Immature natural killer cell (primary cell): ENCODE measurements around the gene RGS9BP. TPM values are rescaled to one million over a fixed set of nuclear protein-coding genes. Genes with fewer than 3 reads are reported as not detected.
A peak's percentile ranks its signal among the peaks of the same experiment; 100 is the strongest.
"Not testable (repeated sequence)": the region's sequence is repeated elsewhere in the genome, so short reads cannot be mapped to it uniquely, and the experiment has no call there.

ENCODE experiments used
- DNase-seq, 3 donors: peaks; one replicate each; pipeline ENCODE4 v3.0.0; 2022; ENCODE audit warnings: mixed read lengths in 1 of 3
- H3K27ac Mint-ChIP-seq, 6 donors: one replicate each; pipeline ENCODE4 v1.8.0; 2020; ENCODE audit warnings: mixed read lengths in 6 of 6, mild to moderate bottlenecking in 5 of 6, inconsistent platforms in 4 of 6, moderate library complexity in 3 of 6
- H3K27me3 Mint-ChIP-seq, 3 donors: one replicate each; pipeline ENCODE4 v1.8.0; 2020 to 2021; ENCODE audit warnings: low read depth in 3 of 3, mild to moderate bottlenecking in 3 of 3, mixed read lengths in 3 of 3, moderate library complexity in 3 of 3, inconsistent platforms in 1 of 3
- H3K36me3 Mint-ChIP-seq, 3 donors: one replicate each; pipeline ENCODE4 v1.8.0; 2020; ENCODE audit warnings: mixed read lengths in 3 of 3, inconsistent platforms in 2 of 3, mild to moderate bottlenecking in 2 of 3
- H3K4me1 Mint-ChIP-seq, 2 donors: one replicate each; pipeline ENCODE4 v1.8.0; 2020; ENCODE audit warnings: inconsistent platforms in 2 of 2, mild to moderate bottlenecking in 2 of 2, mixed read lengths in 2 of 2, moderate library complexity in 1 of 2
- H3K4me3 Mint-ChIP-seq, 5 donors: one replicate each; pipeline ENCODE4 v1.8.0; 2020; ENCODE audit warnings: mild to moderate bottlenecking in 5 of 5, mixed read lengths in 5 of 5, inconsistent platforms in 3 of 5, moderate library complexity in 3 of 5
- H3K9me3 Mint-ChIP-seq, 6 donors: one replicate each; pipeline ENCODE4 v1.8.0; 2020; ENCODE audit warnings: mild to moderate bottlenecking in 6 of 6, mixed read lengths in 6 of 6, inconsistent platforms in 4 of 6, moderate library complexity in 3 of 6
- polyA plus RNA-seq, 3 donors: library from polyadenylated mRNA; unstranded; fragments of 300-500 nt; fragmentation: Illumina TruSeq; gene quantifications; one replicate each; pipeline ENCODE4 v1.2.3, GENCODE V29; 2021

Gene RGS9BP
- polyA plus RNA-seq, 3 donors from 2014 or later: 0.12 to 0.30 TPM; not detected in 1

DNA sequence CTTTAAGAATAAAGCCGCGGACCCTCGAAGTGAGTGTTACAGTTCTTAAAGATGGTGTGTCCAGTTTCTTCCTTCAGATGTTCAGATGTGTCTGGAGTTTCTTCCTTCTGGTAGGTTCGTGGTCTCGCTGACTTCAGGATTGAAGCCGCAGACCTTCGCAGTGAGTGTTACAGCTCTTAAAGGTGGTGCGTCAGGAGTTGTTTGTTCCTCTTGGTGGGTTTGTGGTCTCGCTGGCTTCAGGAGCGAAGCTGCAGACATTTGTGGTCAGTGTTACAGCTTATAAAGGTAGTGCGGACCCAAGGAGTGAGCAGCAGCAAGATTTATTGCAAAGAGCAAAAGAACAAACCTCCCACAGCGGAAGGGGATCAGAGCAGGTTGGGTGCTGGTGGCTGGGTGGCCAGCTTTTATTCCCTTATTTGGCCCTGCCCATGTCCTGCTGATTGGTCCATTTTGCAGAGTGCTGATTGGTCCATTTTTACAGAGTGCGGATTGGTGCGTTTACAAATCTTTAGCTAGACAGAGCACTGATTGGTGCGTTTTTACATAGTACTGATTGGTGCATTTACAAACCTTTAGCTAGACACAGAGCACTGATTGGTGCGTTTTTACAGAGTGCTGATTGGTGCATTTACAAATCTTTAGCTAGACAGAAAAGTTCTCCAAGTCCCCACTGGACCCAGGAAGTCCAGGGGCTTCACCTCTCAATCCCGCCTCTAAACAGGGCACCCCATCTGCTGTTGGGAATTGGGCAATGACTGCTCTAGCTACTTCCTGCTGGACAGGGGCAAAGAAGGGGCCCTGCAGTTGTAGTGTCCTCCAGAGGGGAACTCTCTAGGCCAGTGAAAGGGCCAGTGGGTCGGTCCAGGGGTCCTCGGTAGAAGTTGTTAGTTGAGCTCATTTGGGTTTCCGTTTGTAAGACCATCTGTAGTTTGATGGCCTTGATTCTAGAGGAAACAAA lies 17.8 kb downstream of the RGS9BP start:
- Mint-ChIP-seq H3K27me3 (peaks cover 11 to 21% (median 11%) of the 10 kb centered on the region in 3 donors), H3K27ac (peak overlapping the region; percentile 91 to 98 (median 96)), H3K4me3 (peak overlapping the region; percentile 88 to 94 (median 91)), H3K4me1 (peaks cover 64 to 71% of the 10 kb centered on the region in 2 donors)
- H3K36me3 Mint-ChIP-seq, H3K9me3 Mint-ChIP-seq: not testable (repeated sequence)
- DNase-seq: peak; percentile 66 to 77 (median 73)

DNA sequence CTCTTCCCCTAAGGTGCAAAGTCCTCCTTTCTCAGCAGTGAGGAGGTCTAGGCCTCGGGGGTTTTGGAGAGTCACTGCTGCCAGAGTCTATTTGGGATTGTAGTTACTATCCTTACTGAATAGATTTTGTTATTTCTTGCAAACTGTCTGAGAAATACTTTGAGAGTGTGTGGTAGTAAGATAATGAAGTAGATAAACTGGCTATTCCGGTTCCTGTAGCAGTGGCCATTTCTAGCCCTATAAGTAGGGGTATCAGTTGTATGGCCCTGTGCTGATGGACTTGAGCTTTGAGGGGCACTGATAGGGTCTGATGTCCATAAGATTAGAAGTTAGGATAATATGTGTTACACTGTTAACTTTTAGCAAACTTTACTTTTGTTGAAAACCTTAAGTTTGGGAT lies 18.7 kb downstream of the RGS9BP start:
- not testable (repeated sequence) for DNase-seq, H3K9me3 Mint-ChIP-seq, H3K36me3 Mint-ChIP-seq
- Mint-ChIP-seq H3K27ac (peak overlapping the region; percentile 52 to 98 (median 93)), H3K4me1 (peaks cover 70 to 80% of the 10 kb centered on the region in 2 donors), H3K4me3 (peak overlapping the region; percentile 88 to 94 (median 91)), H3K27me3 (peaks cover 11 to 21% (median 11%) of the 10 kb centered on the region in 3 donors)

DNA sequence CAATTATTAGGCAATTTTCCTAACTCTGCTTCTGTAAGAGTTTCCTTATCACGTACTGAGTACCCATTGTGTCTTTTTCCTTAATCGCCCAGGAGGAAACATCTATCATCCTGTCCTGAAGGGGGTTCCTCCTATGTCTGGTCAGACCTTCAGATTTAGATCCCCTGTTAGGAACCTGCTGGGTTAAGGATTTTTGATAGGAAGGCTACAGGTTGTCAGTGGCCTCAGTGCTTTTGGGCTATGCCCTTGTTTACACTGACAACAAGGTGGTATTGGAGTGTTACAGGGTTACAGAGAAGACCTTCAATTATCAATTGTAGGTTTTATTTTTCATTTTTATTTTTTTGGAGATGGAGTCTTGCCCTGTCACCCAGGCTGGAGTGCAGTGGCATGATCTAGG lies 19.2 kb downstream of the RGS9BP start:
- peaks cover 70 to 85% of the 10 kb centered on the region in 2 donors for H3K4me1 Mint-ChIP-seq

DNA sequence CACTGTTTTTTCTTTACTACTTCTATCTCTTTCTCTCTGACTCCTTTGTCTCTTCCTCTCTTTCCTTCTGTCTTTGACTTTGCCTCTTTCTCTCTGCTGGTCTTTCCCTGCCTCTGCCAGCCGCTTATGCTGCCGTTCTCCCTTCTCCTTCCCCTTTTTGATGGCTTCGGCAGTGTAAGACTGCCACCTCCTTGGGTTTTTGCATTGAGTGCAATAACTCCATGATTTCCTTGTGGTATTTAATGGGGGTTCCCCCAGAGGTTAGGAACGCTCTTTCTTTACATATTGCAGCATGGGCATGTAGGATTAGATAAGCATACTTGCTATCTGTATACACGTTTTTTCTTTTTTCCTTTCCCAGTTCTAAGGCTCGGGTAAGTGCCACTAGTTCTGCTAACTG lies 19.9 kb downstream of the RGS9BP start:
- H3K9me3 Mint-ChIP-seq, DNase-seq: not testable (repeated sequence)
- H3K27me3 Mint-ChIP-seq: peaks cover 11 to 24% (median 11%) of the 10 kb centered on the region in 3 donors
- H3K4me3 Mint-ChIP-seq: peak overlapping the region in 3 of 5 donors; percentile 34 to 62 (median 55)
- peaks cover 4 to 15% (median 8%) of the 10 kb centered on the region in 3 donors for H3K36me3 Mint-ChIP-seq
- H3K27ac Mint-ChIP-seq: peak overlapping the region; percentile 28 to 84 (median 56)
- H3K4me1 Mint-ChIP-seq: peaks cover 75 to 92% of the 10 kb centered on the region in 2 donors

More for the DNA sequence above, 19.2 kb downstream of the RGS9BP start:
- H3K4me3 Mint-ChIP-seq: peak overlapping the region; percentile 11 to 94 (median 90)
- not testable (repeated sequence) for H3K9me3 Mint-ChIP-seq, H3K36me3 Mint-ChIP-seq, DNase-seq
- peaks cover 11 to 24% (median 11%) of the 10 kb centered on the region in 3 donors for H3K27me3 Mint-ChIP-seq
- peak overlapping the region in 3 of 6 donors; percentile 28 to 98 (median 97) for H3K27ac Mint-ChIP-seq

DNA sequence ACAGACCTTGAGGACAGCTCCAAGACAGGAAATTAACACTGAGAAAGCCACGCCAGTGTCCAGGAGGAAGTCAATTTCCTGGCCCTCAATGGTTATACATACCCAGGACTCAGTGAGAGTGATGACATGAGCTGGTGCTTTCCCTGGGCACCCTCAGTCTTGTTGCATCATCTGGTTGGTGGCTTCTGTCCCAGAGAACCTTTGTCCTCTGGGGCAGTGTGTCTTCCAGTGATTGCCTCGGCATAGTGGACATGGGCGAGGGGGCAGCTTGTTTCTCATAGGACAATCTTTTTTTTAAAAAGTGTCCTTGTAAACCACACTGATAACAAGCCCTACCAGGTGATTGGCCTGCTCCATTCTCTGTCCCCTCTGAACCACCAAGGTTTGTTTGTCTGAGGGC lies 21.1 kb downstream of the RGS9BP start:
- Mint-ChIP-seq H3K4me1 (peaks cover 75 to 91% of the 10 kb centered on the region in 2 donors), H3K27ac (peak overlapping the region in 3 of 6 donors; percentile 25 to 45 (median 25)), H3K36me3 (peaks cover 4 to 22% (median 8%) of the 10 kb centered on the region in 3 donors), H3K27me3 (peaks cover 9 to 19% (median 11%) of the 10 kb centered on the region in 3 donors)
- not testable (repeated sequence) for H3K9me3 Mint-ChIP-seq, H3K4me3 Mint-ChIP-seq, DNase-seq

DNA sequence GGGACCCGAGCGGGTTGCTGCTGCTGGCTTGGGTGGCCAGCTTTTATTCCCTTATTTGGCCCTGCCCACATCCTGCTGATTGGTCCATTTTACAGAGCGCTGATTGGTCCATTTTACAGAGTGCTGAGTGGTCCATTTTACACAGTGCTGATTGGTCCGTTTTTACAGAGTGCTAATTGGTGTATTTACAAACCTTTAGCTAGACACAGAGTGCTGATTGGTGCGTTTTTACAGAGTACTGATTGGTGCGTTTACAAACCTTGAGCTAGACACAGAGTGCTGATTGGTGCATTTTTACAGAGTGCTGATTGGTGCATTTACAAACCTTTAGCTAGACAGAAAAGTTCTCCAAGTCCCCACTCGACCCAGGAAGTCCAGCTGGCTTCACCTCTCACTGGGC lies 24.5 kb downstream of the RGS9BP start:
- peaks cover 56 to 76% of the 10 kb centered on the region in 2 donors for H3K4me1 Mint-ChIP-seq
- peaks cover 2 to 11% (median 7%) of the 10 kb centered on the region in 6 donors for H3K9me3 Mint-ChIP-seq
- H3K36me3 Mint-ChIP-seq: peaks cover 13 to 34% (median 15%) of the 10 kb centered on the region in 3 donors
- not testable (repeated sequence) for H3K27me3 Mint-ChIP-seq, DNase-seq, H3K4me3 Mint-ChIP-seq
- H3K27ac Mint-ChIP-seq: peak overlapping the region in 1 of 6 donors; percentile 24

DNA sequence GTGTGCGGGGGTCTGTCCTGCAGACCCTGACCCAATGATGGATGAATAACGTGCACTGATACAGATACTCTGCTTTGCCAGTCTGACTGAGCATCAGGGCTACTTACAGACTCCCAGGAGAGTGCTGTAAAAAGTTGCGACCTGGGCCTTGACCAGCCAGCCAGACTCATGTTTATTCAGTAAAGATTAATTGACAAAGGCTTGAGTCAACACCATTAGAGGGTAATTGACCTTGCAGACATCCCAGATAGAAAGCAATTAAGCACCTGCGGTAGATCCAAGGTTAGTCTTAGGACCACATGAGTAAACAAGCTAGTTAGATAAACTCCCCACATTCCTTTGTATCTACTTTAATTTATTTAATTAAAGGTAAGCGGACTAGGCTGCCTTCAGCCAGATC lies 26.4 kb downstream of the RGS9BP start:
- peaks cover 44 to 70% of the 10 kb centered on the region in 2 donors for H3K4me1 Mint-ChIP-seq
- H3K27ac Mint-ChIP-seq: peak overlapping the region in 1 of 6 donors; percentile 62
- no peak for DNase-seq
- peaks cover 2 to 11% (median 7%) of the 10 kb centered on the region in 6 donors for H3K9me3 Mint-ChIP-seq
- H3K27me3 Mint-ChIP-seq: peaks cover 0 to 2% (median 2%) of the 10 kb centered on the region in 3 donors
- peaks cover 11 to 39% (median 21%) of the 10 kb centered on the region in 3 donors for H3K36me3 Mint-ChIP-seq
- H3K4me3 Mint-ChIP-seq: no peak overlapping the region

DNA sequence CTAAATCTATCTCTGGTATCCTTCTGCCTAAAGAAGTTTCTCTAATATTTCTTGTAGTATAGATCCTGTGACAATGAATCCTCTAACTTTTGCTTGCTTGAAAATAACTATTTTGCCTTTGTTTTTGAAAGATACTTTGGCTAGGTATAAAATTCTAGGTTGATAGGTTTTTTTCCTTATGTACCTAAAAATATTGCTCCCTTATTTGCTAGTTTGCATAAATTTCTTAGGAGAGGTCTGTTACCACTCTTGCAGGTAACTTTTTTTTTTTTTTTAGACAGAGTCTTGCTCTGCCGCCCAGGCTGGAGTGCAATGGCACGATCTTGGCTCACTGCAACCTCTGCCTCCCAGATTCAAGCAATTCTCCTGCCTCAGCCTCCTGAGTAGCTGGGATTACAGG lies 28.4 kb downstream of the RGS9BP start:
- DNase-seq, H3K27ac Mint-ChIP-seq, H3K4me3 Mint-ChIP-seq, H3K27me3 Mint-ChIP-seq: not testable (repeated sequence)
- Mint-ChIP-seq H3K36me3 (peaks cover 11 to 35% (median 21%) of the 10 kb centered on the region in 3 donors), H3K4me1 (peaks cover 38 to 59% of the 10 kb centered on the region in 2 donors), H3K9me3 (peaks cover 2 to 11% (median 7%) of the 10 kb centered on the region in 6 donors)

DNA sequence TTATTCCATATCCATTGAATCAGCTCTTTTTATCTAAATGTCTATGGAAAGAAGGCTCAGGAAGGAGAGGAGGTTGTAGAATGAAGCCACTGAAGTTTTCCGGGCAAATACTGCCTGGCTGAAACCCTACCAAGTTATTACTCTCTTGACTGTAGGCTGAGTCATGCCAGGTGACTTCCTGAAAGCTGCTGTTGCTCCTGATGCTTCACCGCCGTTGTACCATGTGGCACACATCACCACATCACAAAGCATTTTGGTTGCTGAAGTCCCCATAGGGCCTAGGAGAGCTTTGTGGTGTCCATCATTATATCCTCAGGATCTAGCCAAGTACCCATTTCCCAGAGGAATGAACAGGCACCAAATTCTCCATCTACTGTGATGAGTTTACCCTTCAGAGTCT lies 32.8 kb downstream of the RGS9BP start:
- H3K4me1 Mint-ChIP-seq: peaks cover 19 to 25% of the 10 kb centered on the region in 2 donors
- peaks cover 8 to 27% (median 21%) of the 10 kb centered on the region in 3 donors for H3K36me3 Mint-ChIP-seq
- no peaks in the 10 kb centered on the region for H3K27me3 Mint-ChIP-seq
- peaks cover 2 to 11% (median 7%) of the 10 kb centered on the region in 6 donors for H3K9me3 Mint-ChIP-seq
- H3K4me3 Mint-ChIP-seq: no peak overlapping the region
- DNase-seq: no peak
- H3K27ac Mint-ChIP-seq: peak overlapping the region in 4 of 6 donors; percentile 14 to 74 (median 35)

DNA sequence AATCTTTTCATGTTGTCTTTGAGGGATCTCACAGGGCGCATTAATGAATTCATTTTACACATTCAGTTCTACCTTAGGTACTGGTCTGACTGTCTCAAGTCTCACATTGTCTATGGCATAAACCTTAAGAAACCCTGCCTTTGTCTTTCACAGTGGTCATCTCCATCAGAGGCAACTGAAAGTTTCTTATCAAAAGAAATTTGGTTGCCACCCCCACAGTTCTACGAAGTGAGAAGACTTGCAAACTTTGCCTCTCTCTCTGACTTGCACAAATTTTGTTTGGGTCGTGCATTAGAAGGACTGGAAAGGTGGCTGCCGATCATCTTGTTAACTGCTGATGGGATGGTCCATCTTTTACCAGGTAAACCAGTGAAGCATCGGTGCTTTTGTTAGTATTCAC lies 33.4 kb downstream of the RGS9BP start:
- Mint-ChIP-seq H3K27ac (peak overlapping the region in 5 of 6 donors; percentile 3 to 74 (median 50)), H3K9me3 (peaks cover 2 to 8% (median 5%) of the 10 kb centered on the region in 6 donors), H3K4me3 (no peak overlapping the region), H3K36me3 (peaks cover 5 to 26% (median 19%) of the 10 kb centered on the region in 3 donors), H3K27me3 (no peaks in the 10 kb centered on the region), H3K4me1 (peaks cover 19 to 25% of the 10 kb centered on the region in 2 donors)
- no peak for DNase-seq

DNA sequence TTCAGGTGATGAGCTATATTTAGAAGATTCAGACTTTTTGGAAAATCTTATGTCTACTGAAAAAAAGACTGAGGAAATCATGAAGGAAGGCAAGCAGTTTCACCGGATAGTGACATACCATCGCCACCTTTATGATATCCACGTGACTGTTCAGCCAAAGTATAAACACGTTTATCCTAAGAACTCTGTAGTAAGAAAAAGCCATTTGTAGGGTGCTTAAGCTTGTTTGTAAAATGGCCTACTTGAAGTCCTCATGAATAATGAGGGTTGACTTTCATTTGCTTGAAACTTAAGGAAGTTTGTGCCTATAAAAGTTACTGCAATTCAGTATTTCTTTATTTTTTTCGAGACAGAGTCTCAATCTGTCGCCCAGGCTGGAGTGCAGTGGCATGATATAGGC lies 36.1 kb downstream of the RGS9BP start:
- no peak for DNase-seq
- Mint-ChIP-seq H3K4me1 (peaks cover 15 to 16% of the 10 kb centered on the region in 2 donors), H3K36me3 (peaks cover 0 to 23% (median 17%) of the 10 kb centered on the region in 3 donors), H3K27ac (no peak overlapping the region), H3K9me3 (no peaks in the 10 kb centered on the region), H3K4me3 (no peak overlapping the region), H3K27me3 (no peaks in the 10 kb centered on the region)

DNA sequence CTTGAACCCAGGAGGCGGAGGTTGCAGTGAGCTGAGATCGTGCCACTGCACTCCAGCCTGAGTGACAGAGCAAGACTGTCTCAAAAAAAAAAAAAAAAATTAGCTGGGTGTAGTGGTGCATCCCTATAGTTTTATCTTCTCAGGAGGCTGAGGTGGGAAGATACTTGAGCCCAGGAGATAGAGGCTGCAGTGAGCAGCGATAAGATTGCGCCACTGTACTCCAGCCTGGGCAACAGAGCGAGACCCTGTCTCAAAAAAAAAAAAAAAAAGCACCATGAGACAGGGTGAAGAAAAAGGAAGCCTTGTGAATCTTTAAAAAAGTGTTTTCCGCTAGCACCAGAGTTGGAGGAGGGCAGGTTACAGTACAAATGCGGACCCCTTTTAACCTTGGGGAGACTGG lies 40.6 kb downstream of the RGS9BP start:
- not testable (repeated sequence) for H3K27ac Mint-ChIP-seq, H3K4me3 Mint-ChIP-seq, DNase-seq, H3K9me3 Mint-ChIP-seq, H3K27me3 Mint-ChIP-seq, H3K4me1 Mint-ChIP-seq
- peaks cover 0 to 23% (median 14%) of the 10 kb centered on the region in 3 donors for H3K36me3 Mint-ChIP-seq

DNA sequence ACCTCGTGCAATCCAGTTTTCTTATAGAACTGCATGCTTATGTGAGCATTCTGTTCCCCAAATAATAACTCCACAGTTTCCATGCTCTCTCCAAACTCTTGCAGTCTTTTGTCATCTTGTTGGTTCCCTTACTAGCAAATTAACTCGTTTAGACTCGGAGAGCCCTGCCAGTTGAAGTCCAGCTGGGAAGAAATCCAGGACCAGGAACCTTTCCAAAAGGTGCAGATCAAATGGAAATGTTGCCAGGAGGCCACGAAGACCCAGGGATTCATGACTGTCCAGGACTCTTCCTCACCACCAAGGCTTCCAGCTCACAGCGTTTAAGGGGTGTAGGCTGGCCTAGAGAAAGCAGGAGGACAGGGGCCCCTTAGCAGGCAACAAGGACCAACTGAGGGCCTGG lies 41.8 kb downstream of the RGS9BP start:
- Mint-ChIP-seq H3K27ac (no peak overlapping the region), H3K36me3 (peaks cover 0 to 22% (median 14%) of the 10 kb centered on the region in 3 donors), H3K9me3 (no peaks in the 10 kb centered on the region), H3K4me1 (no peaks in the 10 kb centered on the region), H3K4me3 (no peak overlapping the region), H3K27me3 (peaks cover 0 to 3% (median 0%) of the 10 kb centered on the region in 3 donors)
- DNase-seq: no peak

DNA sequence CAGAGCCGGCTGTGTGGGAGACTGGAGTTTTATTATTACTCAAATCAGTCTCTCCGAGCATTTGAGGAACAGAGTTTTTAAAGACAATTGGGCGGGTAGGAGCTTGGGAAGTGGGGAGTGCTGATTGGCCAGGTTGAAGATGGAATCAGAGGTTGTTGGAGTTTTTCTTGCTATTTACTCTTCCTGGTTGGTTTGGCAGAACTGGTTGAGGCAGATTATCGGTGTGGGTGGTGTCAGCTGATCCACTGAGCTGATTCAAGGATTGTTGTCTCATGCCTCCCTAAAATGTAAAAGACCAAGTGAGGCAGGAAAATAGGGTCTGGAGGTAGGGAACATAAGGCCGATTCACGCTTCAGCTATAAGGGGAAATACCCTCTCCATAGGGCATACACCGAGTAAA lies 42.6 kb downstream of the RGS9BP start:
- Mint-ChIP-seq H3K27me3 (peaks cover 0 to 3% (median 0%) of the 10 kb centered on the region in 3 donors), H3K36me3 (peaks cover 0 to 18% (median 12%) of the 10 kb centered on the region in 3 donors), H3K9me3 (no peaks in the 10 kb centered on the region), H3K4me3 (no peak overlapping the region), H3K27ac (peak overlapping the region in 2 of 6 donors; percentile 33 to 40), H3K4me1 (no peaks in the 10 kb centered on the region)
- DNase-seq: no peak
